Kidney glomerular epithelial cell (primary cell): ENCODE data around the gene PGAP3.
"Not testable (repeated sequence)": the region's sequence is repeated elsewhere in the genome, so short reads cannot be mapped to it uniquely, and the experiment has no call there.

ENCODE experiments used
- DNase-seq: peaks from one replicate; lab custom pipeline; 2025; lab: John Stamatoyannopoulos, UW

PGAP3 gene, protein sequence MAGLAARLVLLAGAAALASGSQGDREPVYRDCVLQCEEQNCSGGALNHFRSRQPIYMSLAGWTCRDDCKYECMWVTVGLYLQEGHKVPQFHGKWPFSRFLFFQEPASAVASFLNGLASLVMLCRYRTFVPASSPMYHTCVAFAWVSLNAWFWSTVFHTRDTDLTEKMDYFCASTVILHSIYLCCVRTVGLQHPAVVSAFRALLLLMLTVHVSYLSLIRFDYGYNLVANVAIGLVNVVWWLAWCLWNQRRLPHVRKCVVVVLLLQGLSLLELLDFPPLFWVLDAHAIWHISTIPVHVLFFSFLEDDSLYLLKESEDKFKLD

DNA sequence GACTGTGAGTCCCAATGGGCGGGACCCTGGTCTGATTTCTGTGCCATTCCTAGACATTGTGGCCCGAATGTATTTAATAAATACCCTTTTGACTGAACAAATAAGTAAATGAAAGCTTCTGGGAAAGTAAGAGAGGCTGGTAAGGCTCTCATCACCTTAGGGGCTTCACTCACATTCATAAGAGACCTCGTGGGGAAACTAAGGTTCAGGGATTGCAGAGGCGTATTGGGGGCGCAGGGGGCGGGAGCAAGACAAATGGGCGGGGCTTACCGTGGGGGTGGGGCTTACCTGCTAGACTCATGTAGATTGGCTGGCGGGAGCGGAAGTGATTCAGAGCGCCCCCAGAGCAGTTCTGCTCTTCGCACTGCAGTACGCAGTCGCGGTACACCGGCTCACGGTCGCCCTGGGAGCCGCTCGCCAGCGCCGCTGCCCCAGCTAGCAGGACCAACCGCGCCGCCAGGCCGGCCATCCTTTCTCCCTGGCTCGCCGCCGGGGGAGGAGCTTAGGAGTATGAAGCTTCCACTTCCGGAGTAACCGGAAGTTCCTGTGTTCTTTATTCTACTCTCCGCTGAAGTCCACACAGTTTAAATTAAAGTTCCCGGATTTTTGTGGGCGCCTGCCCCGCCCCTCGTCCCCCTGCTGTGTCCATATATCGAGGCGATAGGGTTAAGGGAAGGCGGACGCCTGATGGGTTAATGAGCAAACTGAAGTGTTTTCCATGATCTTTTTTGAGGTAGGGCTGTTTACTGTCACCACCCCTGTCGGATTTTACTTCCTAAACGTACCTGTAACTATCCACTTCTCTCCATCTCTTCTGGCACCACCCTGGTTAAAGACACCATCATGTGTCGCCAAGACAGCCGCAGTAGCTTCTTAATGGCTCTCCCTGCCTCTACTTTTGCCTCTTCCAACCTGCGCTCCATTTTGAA lies at the start of gene PGAP3:
Gene PGAP3, minus strand, starts transcription at position 512 of the 929 bp plus-strand sequence. Its CDS starts 43 bp downstream, at position 469.
- peak; percentile 90 for DNase-seq

DNA sequence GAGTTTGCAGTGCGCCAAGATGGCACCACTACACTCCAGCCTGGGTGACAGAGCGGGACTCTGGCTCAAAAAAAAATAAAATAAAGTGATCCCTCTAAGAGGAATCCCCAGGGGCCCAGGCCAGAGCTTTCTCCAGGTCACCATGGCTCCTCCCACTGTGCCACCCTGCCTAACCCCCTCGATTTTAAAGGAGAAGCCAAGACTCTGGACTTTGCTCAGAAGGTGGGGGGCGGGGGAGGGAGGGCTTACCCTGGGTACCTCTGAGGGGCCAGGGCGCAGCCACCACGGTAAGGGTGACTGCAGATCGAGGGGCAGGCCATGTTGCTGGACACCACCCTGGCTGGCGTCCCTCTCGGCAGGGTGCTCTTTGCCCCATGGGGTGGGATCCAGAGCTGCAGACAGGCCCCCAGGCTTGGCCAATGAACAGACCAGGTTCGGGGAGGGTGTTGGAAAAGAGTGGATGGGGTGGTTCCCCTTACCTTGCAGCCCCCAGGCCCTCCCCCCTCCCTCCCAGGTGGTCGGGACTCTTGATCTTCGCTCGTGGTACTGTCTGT lies 49.4 kb upstream of the PGAP3 start:
- DNase-seq: no peak

- DNase-seq: no peak
These were observed 48.7 kb upstream of the PGAP3 start for GRCh38 chr17:39736319-39737165.

GRCh38 chr17:39735882-39736281 lies 48.0 kb upstream of the PGAP3 start:
- DNase-seq: no peak

- no peak for DNase-seq
These were observed 44.7 kb upstream of the PGAP3 start for GRCh38 chr17:39732586-39732985.

GRCh38 chr17:39730095-39730921 lies 42.5 kb upstream of the PGAP3 start, which contains the start of gene MIEN1:
Gene MIEN1 (minus strand): TSS chr17:39730532. CDS start chr17:39730495, 37 bp downstream.
- DNase-seq: peak; percentile 76

DNA sequence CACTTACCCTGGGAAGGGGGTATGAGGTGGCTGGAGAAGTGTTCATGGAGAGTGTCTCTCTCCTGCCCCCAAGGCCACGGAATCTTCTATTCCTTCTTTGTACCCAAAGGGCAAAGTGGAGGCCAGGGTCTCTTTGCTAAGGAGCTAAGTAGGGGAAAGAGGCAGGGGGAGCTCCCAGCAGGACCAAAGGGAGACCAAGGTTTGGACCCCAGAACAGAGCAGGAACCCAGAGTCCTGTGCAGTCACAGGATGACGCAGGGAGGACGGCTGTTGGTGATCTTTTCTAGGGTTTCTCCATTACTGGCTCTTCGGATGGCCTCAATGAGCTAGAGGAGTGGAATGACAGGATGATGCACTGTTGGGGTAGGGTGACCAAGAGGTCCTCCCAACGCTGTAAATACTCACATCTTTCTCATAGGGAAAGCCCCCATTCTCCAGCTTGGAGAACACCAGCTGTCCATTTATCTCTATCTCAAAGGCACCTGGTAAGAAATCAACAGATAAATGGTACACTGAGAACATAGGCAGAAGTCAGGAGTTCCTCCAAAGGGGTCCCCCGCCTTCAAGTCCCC lies 41.5 kb upstream of the PGAP3 start:
- no peak for DNase-seq

DNA sequence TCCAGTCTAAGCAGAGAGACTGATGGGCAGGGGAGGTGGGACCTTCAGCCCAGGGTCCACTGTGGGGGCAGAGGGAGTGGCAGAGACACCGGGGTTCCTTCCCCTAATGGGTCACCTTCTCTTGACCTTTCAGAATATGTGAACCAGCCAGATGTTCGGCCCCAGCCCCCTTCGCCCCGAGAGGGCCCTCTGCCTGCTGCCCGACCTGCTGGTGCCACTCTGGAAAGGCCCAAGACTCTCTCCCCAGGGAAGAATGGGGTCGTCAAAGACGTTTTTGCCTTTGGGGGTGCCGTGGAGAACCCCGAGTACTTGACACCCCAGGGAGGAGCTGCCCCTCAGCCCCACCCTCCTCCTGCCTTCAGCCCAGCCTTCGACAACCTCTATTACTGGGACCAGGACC lies 39.7 kb upstream of the PGAP3 start:
- DNase-seq: no peak

DNA sequence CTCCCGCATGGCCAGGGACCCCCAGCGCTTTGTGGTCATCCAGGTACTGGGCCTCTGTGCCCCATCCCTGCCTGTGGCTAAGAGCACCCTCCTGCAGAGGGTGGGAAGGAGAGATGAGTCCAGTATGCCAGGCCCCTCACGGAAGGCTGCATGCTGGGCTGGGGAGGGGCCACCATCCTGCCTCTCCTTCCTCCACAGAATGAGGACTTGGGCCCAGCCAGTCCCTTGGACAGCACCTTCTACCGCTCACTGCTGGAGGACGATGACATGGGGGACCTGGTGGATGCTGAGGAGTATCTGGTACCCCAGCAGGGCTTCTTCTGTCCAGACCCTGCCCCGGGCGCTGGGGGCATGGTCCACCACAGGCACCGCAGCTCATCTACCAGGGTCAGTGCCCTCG lies 38.8 kb upstream of the PGAP3 start:
- DNase-seq: no peak

DNA sequence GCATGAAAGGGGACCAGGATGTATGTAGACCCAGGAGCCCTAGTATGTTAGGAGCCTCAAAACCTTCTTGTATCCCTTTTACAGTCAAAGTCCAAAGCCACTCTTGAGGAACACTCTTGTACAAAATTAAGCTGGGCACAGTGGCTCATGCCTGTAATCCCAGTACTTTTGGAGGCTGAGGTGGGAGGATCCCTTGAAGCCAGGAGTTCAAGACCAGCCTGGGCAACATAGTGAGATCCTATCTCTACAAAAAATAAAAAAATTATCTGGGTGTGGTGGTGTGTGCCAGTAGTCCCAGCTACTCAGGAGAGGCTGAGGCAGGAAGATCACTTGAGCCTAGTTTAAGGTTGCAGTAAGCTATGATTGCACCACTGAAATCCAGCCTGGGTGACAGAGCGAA lies 38.1 kb upstream of the PGAP3 start:
- DNase-seq: not testable (repeated sequence)

GRCh38 chr17:39724731-39725130 lies 36.9 kb upstream of the PGAP3 start:
- no peak for DNase-seq

- no peak for DNase-seq
These were observed 35.4 kb upstream of the PGAP3 start for GRCh38 chr17:39722965-39723848.

DNA sequence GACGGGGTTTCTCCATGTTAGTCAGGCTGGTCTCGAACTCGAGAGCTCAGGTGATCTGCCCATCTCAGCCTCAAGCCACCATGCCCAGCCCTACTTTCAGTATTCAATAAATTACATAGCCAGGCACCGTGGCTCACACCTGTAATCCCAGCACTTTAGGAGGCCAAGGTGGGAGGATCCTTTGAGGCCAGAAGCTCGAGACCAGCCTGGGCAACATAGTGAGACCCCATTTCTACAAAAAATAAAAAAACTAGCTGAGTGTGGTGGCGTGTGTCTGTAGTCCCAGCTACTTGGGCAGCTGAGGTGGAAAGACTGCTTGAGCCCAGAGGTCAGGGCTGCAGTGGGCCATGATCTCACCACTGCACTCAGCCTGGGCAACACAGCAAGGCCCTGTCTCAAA lies 34.2 kb upstream of the PGAP3 start:
- no peak for DNase-seq

DNA sequence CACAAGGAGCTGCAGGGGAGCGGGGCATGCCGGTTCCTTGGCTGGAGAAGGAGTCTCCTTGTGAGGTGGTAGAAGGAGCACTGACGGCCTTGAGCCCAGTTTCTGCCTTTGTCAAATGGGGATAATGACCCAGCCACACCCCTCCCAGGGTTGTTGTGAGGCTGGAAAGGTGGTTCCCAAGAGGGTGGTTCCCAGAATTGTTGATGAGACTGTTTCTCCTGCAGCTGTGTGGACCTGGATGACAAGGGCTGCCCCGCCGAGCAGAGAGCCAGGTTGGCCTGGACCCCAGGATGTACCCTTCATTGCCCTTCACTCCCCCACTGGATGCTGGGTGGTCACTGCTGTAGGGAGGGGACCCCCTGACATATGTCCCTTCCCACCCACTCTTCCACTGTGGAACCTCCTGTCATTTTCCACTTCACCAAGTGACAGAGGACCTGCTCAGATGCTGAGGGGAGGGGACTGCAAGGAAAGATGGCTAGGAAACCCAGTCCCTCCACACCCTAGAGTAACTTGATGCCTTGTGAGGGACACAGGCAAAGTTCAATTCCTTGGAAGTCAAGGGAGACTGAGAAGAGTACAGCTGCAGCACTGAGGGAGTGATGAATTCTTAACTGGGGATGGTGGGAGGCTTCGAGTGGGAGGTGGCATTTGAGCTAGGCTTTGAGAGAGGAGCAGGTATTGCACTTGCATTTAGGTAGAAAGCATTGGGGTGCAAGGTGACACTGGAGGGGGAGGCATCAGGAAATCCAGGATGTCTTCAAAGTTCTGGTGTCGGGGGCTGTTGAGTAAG lies 31.9 kb upstream of the PGAP3 start:
- DNase-seq: no peak

DNA sequence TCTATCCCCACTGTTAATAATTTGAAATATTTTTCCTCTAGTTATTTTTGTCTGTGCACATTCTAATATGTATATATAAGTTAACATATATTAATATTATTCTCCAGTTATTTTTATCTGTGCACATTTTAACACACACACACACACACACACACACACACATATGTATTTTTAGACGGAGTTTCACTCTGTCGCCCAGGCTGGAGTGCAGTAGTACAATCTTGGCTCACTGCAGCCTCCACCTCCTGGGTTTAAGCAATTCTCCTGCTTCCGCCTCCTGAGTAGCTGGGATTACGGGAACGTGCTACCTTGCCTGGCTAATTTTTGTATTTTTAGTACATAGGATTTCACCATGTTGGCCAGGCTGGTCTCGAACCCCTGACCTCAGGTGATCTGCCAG lies 29.8 kb upstream of the PGAP3 start:
- DNase-seq: no peak

DNA sequence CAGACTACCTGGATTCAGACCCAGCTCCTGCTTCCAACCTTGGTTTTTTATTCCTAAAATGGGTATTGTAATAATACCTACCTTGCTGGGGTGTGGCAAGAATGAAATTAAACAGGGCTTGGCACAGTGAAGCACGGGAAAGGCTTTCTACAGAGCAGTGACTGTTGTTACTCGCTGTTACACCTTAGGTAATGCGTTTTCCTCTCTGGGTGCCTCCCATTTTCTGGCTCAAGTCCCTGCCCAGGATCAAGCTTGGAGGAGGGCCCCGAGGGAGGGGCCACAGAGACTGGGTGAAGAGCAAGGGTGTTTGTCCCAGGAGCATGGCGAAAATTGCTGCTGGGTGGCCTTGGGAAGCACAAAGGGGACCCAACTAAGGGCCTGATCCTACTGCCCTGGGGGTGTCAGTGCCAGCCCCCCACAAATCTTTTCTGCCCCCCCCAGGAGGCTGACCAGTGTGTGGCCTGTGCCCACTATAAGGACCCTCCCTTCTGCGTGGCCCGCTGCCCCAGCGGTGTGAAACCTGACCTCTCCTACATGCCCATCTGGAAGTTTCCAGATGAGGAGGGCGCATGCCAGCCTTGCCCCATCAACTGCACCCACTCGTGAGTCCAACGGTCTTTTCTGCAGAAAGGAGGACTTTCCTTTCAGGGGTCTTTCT lies 29.2 kb upstream of the PGAP3 start:
- no peak for DNase-seq

DNA sequence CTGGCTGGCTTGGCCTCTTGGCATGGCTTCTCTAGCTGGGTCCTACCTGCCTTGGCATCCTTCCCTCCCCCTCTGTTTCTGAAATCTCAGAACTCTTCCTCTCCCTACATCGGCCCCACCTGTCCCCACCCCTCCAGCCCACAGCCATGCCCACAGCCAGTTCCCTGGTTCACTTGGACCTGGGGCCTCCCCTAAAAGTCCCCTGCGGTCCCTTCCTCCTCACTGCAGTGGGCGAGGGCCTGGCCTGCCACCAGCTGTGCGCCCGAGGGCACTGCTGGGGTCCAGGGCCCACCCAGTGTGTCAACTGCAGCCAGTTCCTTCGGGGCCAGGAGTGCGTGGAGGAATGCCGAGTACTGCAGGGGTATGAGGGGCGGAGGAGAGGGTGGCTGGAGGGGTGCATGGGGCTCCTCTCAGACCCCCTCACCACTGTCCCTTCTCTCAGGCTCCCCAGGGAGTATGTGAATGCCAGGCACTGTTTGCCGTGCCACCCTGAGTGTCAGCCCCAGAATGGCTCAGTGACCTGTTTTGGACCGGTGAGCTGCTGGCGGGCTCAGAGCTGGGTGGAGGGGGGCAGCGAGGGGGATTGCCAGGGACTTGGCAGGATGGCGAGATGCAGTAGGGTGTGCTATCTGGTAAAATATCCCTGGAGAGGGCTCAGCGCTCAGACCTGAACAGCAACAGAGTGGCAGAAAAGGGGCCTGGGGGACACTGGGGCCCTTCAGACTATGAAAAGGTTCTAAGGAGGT lies 28.4 kb upstream of the PGAP3 start:
- DNase-seq: no peak
